ENCODE data around the gene YARS2. TPM values are rescaled to one million over a fixed set of nuclear protein-coding genes. Genes with fewer than 3 reads are reported as not detected.

YARS2 gene
- total RNA-seq, 1 experiment from 2014 or later = 28.0 TPM

GRCh38 chr12:32773691-32774090, 18.0 kb upstream of the YARS2 start:
- Histone ChIP-seq H3K4me1 (ENCODE audit: control insufficient read depth, insufficient read depth, low read length) (no peaks in the 10 kb centered on the region), H3K27ac (ENCODE audit: low read length) (no peak overlapping the region), H3K4me3 (ENCODE audit: low read depth in 2 of 2, low read length in 2 of 2) (no peak overlapping the region), H3K9me3 (ENCODE audit: control insufficient read depth, insufficient read depth, low read depth, low read length) (no peaks in the 10 kb centered on the region), H3K36me3 (ENCODE audit: control insufficient read depth, insufficient read depth, low read length) (no peaks in the 10 kb centered on the region), H3K27me3 (ENCODE audit: control insufficient read depth, insufficient read depth, low read length) (peaks cover 8% of the 10 kb centered on the region; the same call in 1 of the 2 replicates)
- POLR2A ChIA-PET = no interaction called here
- DNase-seq (ENCODE audit: low read depth, low spot score) (no peak), ATAC-seq (no peak)
- no TSS peak for BruUV-seq (replicated peaks)
- in situ Hi-C loops (cut with HindIII; ENCODE audit: low pct_unique_long_range_greater_than_20kb, low sequenced_read_pairs) (no loop called here), intact Hi-C loops (cut with micrococcal nuclease; ENCODE audit: unreplicated experiment) (no loop called here)
- CTCF ChIA-PET = no interaction called here
- TF ChIP-seq REST (IDR thresholded peaks at IDR 0.05; ENCODE audit: insufficient read depth in 1 of 2, low read depth in 2 of 2, low read length in 1 of 2) = no peak
- TF ChIP-seq CTCF (IDR thresholded peaks at IDR 0.05) = no peak
- no peak for TF ChIP-seq SIN3A (IDR thresholded peaks at IDR 0.05; ENCODE audit: borderline replicate concordance, insufficient read depth, low read depth, low read length)

- H3K27ac ChIP-seq (ENCODE audit: low read length) = no peak overlapping the region
- ChIA-PET POLR2A (no interaction called here), CTCF (no interaction called here)
- H3K9me3 ChIP-seq (ENCODE audit: control insufficient read depth, insufficient read depth, low read depth, low read length) = no peaks in the 10 kb centered on the region
- DNase-seq (ENCODE audit: low read depth, low spot score) (no peak), ATAC-seq (no peak)
- intact Hi-C loops (cut with micrococcal nuclease; ENCODE audit: unreplicated experiment) (no loop called here), in situ Hi-C loops (cut with HindIII; ENCODE audit: low pct_unique_long_range_greater_than_20kb, low sequenced_read_pairs) (no loop called here)
- no TSS peak for BruUV-seq (replicated peaks)
- TF ChIP-seq CTCF (IDR thresholded peaks at IDR 0.05) (no peak), REST (IDR thresholded peaks at IDR 0.05; ENCODE audit: insufficient read depth in 1 of 2, low read depth in 2 of 2, low read length in 1 of 2) (no peak), SIN3A (IDR thresholded peaks at IDR 0.05; ENCODE audit: borderline replicate concordance, insufficient read depth, low read depth, low read length) (no peak), POLR2AphosphoS5 (IDR thresholded peaks at IDR 0.05; ENCODE audit: low read depth, low read length) (no peak), TCF7L2 (IDR thresholded peaks at IDR 0.05; ENCODE audit: low read depth, low read length) (no peak)
- no peaks in the 10 kb centered on the region for H3K36me3 ChIP-seq (ENCODE audit: control insufficient read depth, insufficient read depth, low read length)
- no peaks in the 10 kb centered on the region for H3K4me1 ChIP-seq (ENCODE audit: control insufficient read depth, insufficient read depth, low read length)
- H3K4me3 ChIP-seq (ENCODE audit: low read depth in 2 of 2, low read length in 2 of 2) = no peak overlapping the region
- H3K27me3 ChIP-seq (ENCODE audit: control insufficient read depth, insufficient read depth, low read length) = peaks cover 9% of the 10 kb centered on the region; the same call in 1 of the 2 replicates
Measured at GRCh38 chr12:32770141-32770540, 14.4 kb upstream of the YARS2 start.
